PC-9 (cell line): ENCODE data around the gene PDIA5. TPM values are rescaled to one million over a fixed set of nuclear protein-coding genes. Genes with fewer than 3 reads are reported as not detected.

ENCODE experiments used
- BruUV-seq: library from RNA; stranded (reverse); fragments of 400-500 nt; replicated peaks from 2 replicates; lab custom pipeline; 2021; lab: Mats Ljungman, UMichigan
- CTCF ChIA-PET: fragments of 300-600 bp; sonication (Branson Sonifier 250); formaldehyde crosslinking; loops from one replicate; lab custom pipeline; 2022; ENCODE audit warnings: antibody characterized with exemption; lab: Charles Lee
- POLR2A ChIA-PET: fragments of 300-600 bp; sonication (Branson Sonifier 250); formaldehyde crosslinking; loops from one replicate; lab custom pipeline; 2022; ENCODE audit warnings: antibody characterized with exemption; ENCODE audit not compliant: unreplicated experiment; lab: Charles Lee
- DNase-seq, 2 experiments: peaks; one replicate each; pipeline versions ENCODE4 v3.0.0 to v3.0.0-alpha.2; 2015 to 2022; ENCODE audit warnings: mixed read lengths in 1 of 2
- H2AFZ ChIP-seq: fragments of 200-600 bp; sonication (generic); 2 replicates; pipeline ENCODE4 v1.8.1; 2017; ENCODE audit warnings: antibody characterized with exemption
- H3F3A ChIP-seq: fragments of 200-600 bp; sonication (generic); 2 replicates; pipeline ENCODE4 v1.8.1; 2017; ENCODE audit warnings: antibody characterized with exemption, mild to moderate bottlenecking, low read depth; ENCODE audit not compliant: insufficient read depth
- H3K27ac ChIP-seq: fragments of 200-600 bp; sonication (generic); 2 replicates; pipeline ENCODE4 v1.6.1; 2016; ENCODE audit warnings: mixed run types
- H3K27me3 ChIP-seq: fragments of 200-600 bp; sonication (generic); 2 replicates; pipeline ENCODE4 v1.6.1; 2016; ENCODE audit warnings: low read depth, mixed run types; ENCODE audit not compliant: insufficient read depth
- H3K36me3 ChIP-seq: fragments of 200-600 bp; sonication (generic); 2 replicates; pipeline ENCODE4 v1.6.1; 2016; ENCODE audit warnings: low read depth, mixed run types
- H3K4me1 ChIP-seq: fragments of 200-600 bp; sonication (generic); replicated peaks from 2 replicates; pipeline ENCODE4 v1.6.1; 2016; ENCODE audit warnings: mixed run types; ENCODE audit not compliant: insufficient read depth
- H3K4me2 ChIP-seq: fragments of 200-600 bp; sonication (generic); 2 replicates; pipeline ENCODE4 v1.6.1; 2017; ENCODE audit warnings: mixed run types
- H3K4me3 ChIP-seq: fragments of 200-600 bp; sonication (generic); 2 replicates; pipeline ENCODE4 v1.6.1; 2016; ENCODE audit warnings: mixed run types
- H3K79me2 ChIP-seq: fragments of 200-600 bp; sonication (generic); 2 replicates; pipeline ENCODE4 v1.6.1; 2017; ENCODE audit warnings: low read depth, mixed run types
- H3K9me2 ChIP-seq: fragments of 200-600 bp; sonication (generic); 2 replicates; pipeline ENCODE4 v1.8.1; 2017; ENCODE audit warnings: mild to moderate bottlenecking; ENCODE audit not compliant: insufficient read depth
- H3K9me3 ChIP-seq: fragments of 200-600 bp; sonication (generic); 2 replicates; pipeline ENCODE4 v1.8.1; 2016; ENCODE audit warnings: low read depth; ENCODE audit not compliant: insufficient read depth
- H4K20me1 ChIP-seq: fragments of 200-600 bp; sonication (generic); 2 replicates; pipeline ENCODE4 v1.8.1; 2017; ENCODE audit not compliant: insufficient read depth
- CTCF ChIP-seq: fragments of 200-600 bp; sonication (generic); conservative IDR thresholded peaks from 2 replicates; pipeline ENCODE4 v1.6.1; 2017; ENCODE audit warnings: mixed run types, antibody characterized with exemption, mild to moderate bottlenecking, moderate library complexity
- EZH2 ChIP-seq: fragments of 200-600 bp; sonication (generic); IDR thresholded peaks from 2 replicates; pipeline ENCODE4 v1.8.0; 2017; ENCODE audit warnings: antibody characterized with exemption, low read depth
- intact Hi-C: fragments of 100-400 bp; cut with micrococcal nuclease; formaldehyde crosslinking; loops from one replicate; pipeline ENCODE4 v1.10.0; 2022; ENCODE audit not compliant: unreplicated experiment
- total RNA-seq: library from RNA; stranded (reverse); gene quantifications from 2 replicates; pipeline ENCODE4 v1.2.3, GENCODE V29; 2021

The PDIA5 gene
- total RNA-seq, 1 experiment from 2014 or later = 31.7 TPM

DNA sequence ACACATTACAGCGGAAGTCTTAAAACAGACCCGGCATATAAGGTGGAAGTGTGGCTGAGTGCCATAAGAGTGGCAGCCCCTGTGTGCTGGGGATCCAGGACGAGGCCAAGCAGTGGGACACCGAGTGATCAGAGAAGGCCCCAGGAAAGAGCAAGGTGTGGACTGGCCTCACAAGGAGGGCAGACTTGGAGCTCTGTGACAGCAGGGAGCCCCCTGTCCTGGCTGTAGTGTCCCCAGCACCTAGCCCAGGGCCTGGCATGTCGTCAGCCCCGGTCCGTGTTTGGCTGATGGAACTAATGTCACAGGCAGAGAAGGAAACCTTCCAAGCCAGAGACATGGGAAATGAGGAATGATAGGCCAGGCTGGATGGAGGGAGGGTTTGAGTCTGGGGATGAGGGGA, 4.8 kb downstream of the PDIA5 start:
- no peak overlapping the region for H3K27ac ChIP-seq
- H3K27me3 ChIP-seq = no peaks in the 10 kb centered on the region
- peaks cover 89% of the 10 kb centered on the region for H3K79me2 ChIP-seq
- POLR2A ChIA-PET = no interaction called here
- peaks cover 20% of the 10 kb centered on the region; the same call in 1 of the 2 replicates for H4K20me1 ChIP-seq
- intact Hi-C loops = no loop called here
- CTCF ChIA-PET = no interaction called here
- no TSS peak for BruUV-seq
- no peak for DNase-seq
- no peak overlapping the region for H2AFZ ChIP-seq
- no peaks in the 10 kb centered on the region for H3K36me3 ChIP-seq
- peaks cover 14% of the 10 kb centered on the region for H3K4me1 ChIP-seq
- H3K4me3 ChIP-seq = no peak overlapping the region
- no peak overlapping the region for H3K4me2 ChIP-seq
- TF ChIP-seq CTCF (no peak), EZH2 (no peak)
- H3K9me3 ChIP-seq = no peaks in the 10 kb centered on the region
- no peaks in the 10 kb centered on the region for H3K9me2 ChIP-seq
- peaks cover under 1% of the 10 kb centered on the region; the same call in 1 of the 2 replicates for H3F3A ChIP-seq

DNA sequence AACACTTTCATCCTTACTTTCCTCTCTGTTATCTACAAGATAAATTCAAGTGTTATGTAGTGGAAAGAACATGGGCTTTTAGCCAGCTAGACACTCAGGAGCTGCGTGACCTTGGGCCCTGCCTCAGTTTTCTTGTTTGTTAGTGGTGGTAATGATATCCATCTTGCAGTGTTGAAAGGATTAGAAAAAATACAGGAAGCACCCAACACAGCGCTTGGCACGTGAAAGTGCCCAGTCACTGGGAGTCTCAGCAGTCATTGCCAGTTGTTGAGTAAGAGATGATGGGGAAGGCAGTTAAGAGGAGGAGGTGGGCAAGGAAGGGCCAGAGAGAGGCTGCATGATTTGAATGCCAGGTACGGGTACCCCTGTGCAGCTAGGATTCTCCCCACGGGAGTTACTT, 5.3 kb downstream of the PDIA5 start:
- DNase-seq = no peak
- H3K27ac ChIP-seq = no peak overlapping the region
- no TSS peak for BruUV-seq
- ChIA-PET POLR2A (no interaction called here), CTCF (no interaction called here)
- H3K4me3 ChIP-seq = no peak overlapping the region
- no peaks in the 10 kb centered on the region for H3K9me3 ChIP-seq
- H3K79me2 ChIP-seq = peaks cover 93% of the 10 kb centered on the region
- no peaks in the 10 kb centered on the region for H3K9me2 ChIP-seq
- intact Hi-C loops = no loop called here
- H3K4me2 ChIP-seq = no peak overlapping the region
- no peak overlapping the region for H2AFZ ChIP-seq
- TF ChIP-seq EZH2 = no peak
- no peak for TF ChIP-seq CTCF
- H3K27me3 ChIP-seq = no peaks in the 10 kb centered on the region
- H3K4me1 ChIP-seq = peaks cover 12% of the 10 kb centered on the region
- H3K36me3 ChIP-seq = no peaks in the 10 kb centered on the region
- peaks cover 20% of the 10 kb centered on the region for H4K20me1 ChIP-seq
- H3F3A ChIP-seq = peaks cover 4% of the 10 kb centered on the region; the same call in 1 of the 2 replicates

GRCh38 chr3:123072564-123072963, 5.7 kb downstream of the PDIA5 start:
- Histone ChIP-seq H3K9me2 (no peaks in the 10 kb centered on the region), H3K4me2 (no peak overlapping the region), H3K79me2 (peaks cover 93% of the 10 kb centered on the region), H3K4me1 (peaks cover 12% of the 10 kb centered on the region), H3F3A (peaks cover 4% of the 10 kb centered on the region; the same call in 1 of the 2 replicates), H3K27ac (no peak overlapping the region), H3K36me3 (no peaks in the 10 kb centered on the region), H3K4me3 (no peak overlapping the region), H3K9me3 (no peaks in the 10 kb centered on the region), H3K27me3 (no peaks in the 10 kb centered on the region), H2AFZ (no peak overlapping the region), H4K20me1 (peaks cover 20% of the 10 kb centered on the region)
- ChIA-PET CTCF (no interaction called here), POLR2A (no interaction called here)
- intact Hi-C loops = no loop called here
- DNase-seq = no peak
- TF ChIP-seq EZH2 = no peak
- no peak for TF ChIP-seq CTCF
- BruUV-seq = no TSS peak
